Subcutaneous preadipocyte (primary cell): Measurements from ENCODE around the gene POTEG. TPM values are rescaled to one million over a fixed set of nuclear protein-coding genes. Genes with fewer than 3 reads are reported as not detected.

Experiments
- small RNA-seq: library from RNA; depleted of rRNA; stranded (forward); fragments of <200 nt; gene quantifications from one replicate; pipeline ENCODE3, GENCODE V24; 2012
- total RNA-seq: library from RNA; depleted of rRNA; stranded (reverse); fragments of >200 nt; gene quantifications from 2 replicates; pipeline ENCODE4 v1.2.3, GENCODE V29; 2012

POTEG gene
- not detected in 2 replicates for total RNA-seq

GRCh38 chr14:19434241-19434640 is at the start of gene POTEG:
Gene POTEG, minus strand, starts transcription at chr14:19434341. Its CDS starts 52 bp downstream, at chr14:19434289.

Small RNA genes within 50 kb of the gene (small RNA-seq; reads per million reads assigned to genes)
- gene RNU6-1268P, result not detected
